ENCODE data around the gene DLX1.
"Not testable (repeated sequence)": the region's sequence is repeated elsewhere in the genome, so short reads cannot be mapped to it uniquely, and the experiment has no call there.

DLX1 gene

GRCh38 chr2:172114176-172114575 lies 28.9 kb downstream of the DLX1 start:
- not testable (repeated sequence) for DNase-seq (ENCODE audit: low read depth in 2 of 2)

DNA sequence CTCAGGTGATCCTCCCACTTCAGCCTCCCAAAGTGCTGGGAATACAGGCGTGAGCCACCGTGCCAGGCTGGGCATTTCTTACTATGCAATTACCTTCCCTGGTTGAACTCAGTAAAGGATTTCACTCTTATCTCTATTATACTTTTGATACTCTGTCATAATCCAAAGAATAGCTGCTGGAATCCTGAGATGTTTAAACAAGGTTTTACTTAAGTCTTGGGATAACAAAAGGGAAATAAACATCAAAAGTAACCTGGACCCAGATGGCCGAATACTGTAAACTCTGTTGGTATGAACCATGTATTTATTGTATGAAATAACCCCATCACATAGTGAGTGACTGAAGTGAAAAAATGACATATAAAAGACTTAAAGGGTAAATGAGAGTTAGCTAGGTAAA lies 29.3 kb downstream of the DLX1 start:
- DNase-seq (ENCODE audit: low read depth in 2 of 2) = no peak

- no peak for DNase-seq (ENCODE audit: low read depth in 2 of 2)
These were observed 30.8 kb downstream of the DLX1 start for GRCh38 chr2:172116107-172116506.

GRCh38 chr2:172119089-172119488 lies 33.8 kb downstream of the DLX1 start:
- no peak for DNase-seq (ENCODE audit: low read depth in 2 of 2)

GRCh38 chr2:172120118-172120517 lies 34.8 kb downstream of the DLX1 start:
- DNase-seq (ENCODE audit: low read depth in 2 of 2) = no peak

DNA sequence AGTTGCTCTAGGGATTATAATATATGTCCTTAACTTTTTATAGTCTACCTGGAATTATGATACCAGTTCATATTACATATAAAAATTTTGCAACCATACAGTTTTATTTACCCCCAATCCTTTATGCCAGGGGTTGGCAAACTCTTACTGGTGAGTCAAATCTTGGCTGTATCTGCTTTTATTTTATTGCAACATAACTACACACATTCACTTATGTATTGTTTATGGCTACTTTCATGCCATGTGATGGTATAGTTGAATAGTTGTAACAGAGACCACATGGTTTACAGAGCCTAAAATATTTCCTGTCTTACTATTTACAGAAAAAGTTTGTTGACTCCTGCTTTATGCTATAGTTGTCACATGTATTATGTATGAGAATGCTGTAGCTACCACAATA lies 43.2 kb downstream of the DLX1 start:
- no peak for DNase-seq (ENCODE audit: low read depth in 2 of 2)

- no peak for DNase-seq (ENCODE audit: low read depth in 2 of 2)
These were observed 44.1 kb downstream of the DLX1 start for GRCh38 chr2:172129404-172129803.

GRCh38 chr2:172131713-172132555 lies 46.6 kb downstream of the DLX1 start:
- no peak for DNase-seq (ENCODE audit: low read depth in 2 of 2)

DNA sequence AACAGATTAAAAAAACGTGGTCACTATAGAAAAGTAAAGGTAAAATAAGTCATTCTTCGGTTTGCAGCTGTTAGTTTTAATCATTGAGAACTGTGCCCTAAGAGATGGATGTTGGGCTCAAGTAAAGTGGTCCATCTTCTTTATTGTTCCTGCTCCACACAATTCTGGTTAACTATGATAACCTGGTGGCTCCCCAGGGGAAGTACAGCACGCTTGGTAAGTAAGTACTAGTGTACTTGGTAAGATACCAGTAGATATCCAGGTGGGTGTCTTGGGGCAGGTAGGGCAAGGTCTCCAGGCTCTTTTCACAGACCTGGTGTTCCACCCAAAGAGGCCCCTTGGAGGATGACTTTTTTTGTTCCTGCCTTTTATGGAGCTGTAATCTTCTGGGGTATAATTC lies 49.0 kb downstream of the DLX1 start:
- no peak for DNase-seq (ENCODE audit: low read depth in 2 of 2)

- DNase-seq (ENCODE audit: low read depth in 2 of 2) = no peak
These were observed 50.1 kb downstream of the DLX1 start for GRCh38 chr2:172135446-172135845.

DNA sequence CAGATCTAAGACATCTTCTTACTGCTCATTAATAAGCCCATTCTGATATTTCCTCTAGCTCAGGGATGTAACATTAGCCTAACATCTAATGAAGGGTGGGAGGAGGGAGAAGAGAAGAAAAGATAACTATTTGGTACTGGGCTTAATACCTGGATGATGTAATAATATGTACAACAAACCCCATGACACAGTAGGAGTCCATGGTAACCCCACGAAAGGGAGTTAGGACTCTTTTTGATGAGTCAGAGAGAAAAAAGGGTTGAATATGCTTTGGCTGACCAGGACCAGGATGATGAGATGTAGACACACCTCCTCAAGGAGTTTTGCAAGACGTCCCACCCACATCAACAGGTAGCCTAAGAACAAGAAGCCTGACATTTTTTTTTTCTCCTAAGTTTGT lies 51.8 kb downstream of the DLX1 start:
- DNase-seq (ENCODE audit: low read depth in 2 of 2) = no peak

DNA sequence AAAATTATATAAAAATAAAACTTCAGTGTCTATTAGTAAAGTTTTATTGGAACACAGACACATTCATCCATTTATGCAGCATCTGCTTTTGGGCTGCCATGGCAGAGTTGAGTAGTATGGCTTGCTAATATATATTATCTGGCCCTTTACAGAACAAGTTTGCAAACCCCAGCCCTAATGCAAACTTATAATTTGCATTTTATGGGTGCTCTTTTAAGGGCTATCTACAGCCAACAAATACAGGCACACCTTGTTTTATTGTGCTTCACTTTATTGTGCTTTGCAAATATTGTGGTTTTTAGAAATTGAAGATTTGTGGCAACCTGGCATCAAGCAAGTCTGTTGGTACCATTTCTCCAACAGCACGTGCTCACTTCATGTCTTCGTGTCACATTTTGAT lies 52.6 kb downstream of the DLX1 start:
- DNase-seq (ENCODE audit: low read depth in 2 of 2) = no peak

- not testable (repeated sequence) for DNase-seq (ENCODE audit: low read depth in 2 of 2)
These were observed 53.4 kb downstream of the DLX1 start for GRCh38 chr2:172138727-172139126.

Measured in stimulated activated CD4-positive, alpha-beta T cell treated with anti-CD3 and anti-CD28 coated beads, Interleukin-12 subunit alpha, Interleukin-12 subunit beta, amount 100 ng/mL, for 24 hours (primary cell).